Panc1 (cell line): ENCODE results near the gene GANAB. TPM values are rescaled to one million over a fixed set of nuclear protein-coding genes. Genes with fewer than 3 reads are reported as not detected.
"Not testable (repeated sequence)": the region's sequence is repeated elsewhere in the genome, so short reads cannot be mapped to it uniquely, and the experiment has no call there.

Experiments
- ATAC-seq: fragments of 200-7000 bp; cut with Tn5 transposase; 2 replicates; pipeline ENCODE4 v1.9.1; 2020; ENCODE audit warnings: mild to moderate bottlenecking, moderate library complexity
- BruUV-seq: library from RNA; stranded (reverse); fragments of 400-500 nt; replicated peaks from 2 replicates; lab custom pipeline; 2021; lab: Mats Ljungman, UMichigan
- CTCF ChIA-PET: fragments of 300-600 bp; sonication (Branson Sonifier 250); formaldehyde crosslinking; loops from one replicate; lab custom pipeline; 2022; ENCODE audit warnings: antibody characterized with exemption; lab: Charles Lee
- POLR2A ChIA-PET: fragments of 300-600 bp; sonication (Branson Sonifier 250); formaldehyde crosslinking; loops from one replicate; lab custom pipeline; 2022; ENCODE audit warnings: antibody characterized with exemption; lab: Charles Lee
- DNase-seq: peaks from one replicate; pipeline ENCODE4 v3.0.0-alpha.2; 2010; ENCODE audit warnings: low read depth, low spot score
- H3K27ac ChIP-seq: 2 replicates; pipeline ENCODE4 v1.5.1; 2011; ENCODE audit warnings: mild to moderate bottlenecking, low read length, inconsistent platforms
- H3K27me3 ChIP-seq: fragments of 200-500 bp; sonication (Bioruptor generic); 2 replicates; pipeline ENCODE4 v1.6.0; 2014; ENCODE audit warnings: low read length, inconsistent platforms; ENCODE audit not compliant: control insufficient read depth, insufficient read depth
- H3K36me3 ChIP-seq: fragments of 200-500 bp; sonication (Bioruptor generic); 2 replicates; pipeline ENCODE4 v1.5.1; 2014; ENCODE audit warnings: inconsistent platforms, mild to moderate bottlenecking, low read length, moderate library complexity; ENCODE audit not compliant: control insufficient read depth, insufficient read depth
- H3K4me1 ChIP-seq: 2 replicates; pipeline ENCODE4 v1.5.1; 2011; ENCODE audit warnings: inconsistent platforms, mild to moderate bottlenecking, low read length, moderate library complexity; ENCODE audit not compliant: control insufficient read depth, insufficient read depth
- H3K4me3 ChIP-seq, 2 experiments: 2 replicates each; pipeline ENCODE4 v1.5.1; 2011 to 2012; ENCODE audit warnings: low read depth in 2 of 2, low read length in 2 of 2, mild to moderate bottlenecking in 2 of 2, inconsistent platforms in 1 of 2, moderate library complexity in 1 of 2
- H3K9me3 ChIP-seq: fragments of 200-500 bp; sonication (Bioruptor generic); 2 replicates; pipeline ENCODE4 v1.5.1; 2014; ENCODE audit warnings: low read depth, mild to moderate bottlenecking, inconsistent platforms, low read length, moderate library complexity; ENCODE audit not compliant: control insufficient read depth, insufficient read depth
- CTCF ChIP-seq: fragments of 450-650 bp; IDR thresholded peaks from 2 replicates; pipeline ENCODE4 v1.5.1; 2017; ENCODE audit warnings: mild to moderate bottlenecking
- POLR2AphosphoS5 ChIP-seq: IDR thresholded peaks from 2 replicates; pipeline ENCODE4 v1.6.1; 2012; ENCODE audit warnings: mild to moderate bottlenecking, low read depth, low read length, moderate library complexity
- REST ChIP-seq, 2 experiments: IDR thresholded peaks; 2 replicates each; pipeline ENCODE4 v1.6.1; 2011 to 2012; ENCODE audit warnings: low read depth in 2 of 2, control low read depth in 1 of 2, low read length in 1 of 2, mild to moderate bottlenecking in 1 of 2, moderate library complexity in 1 of 2; ENCODE audit not compliant: insufficient read depth in 1 of 2
- TCF7L2 ChIP-seq: IDR thresholded peaks from 2 replicates; pipeline ENCODE4 v1.6.1; 2011; ENCODE audit warnings: mild to moderate bottlenecking, low read depth, low read length, inconsistent platforms
- in situ Hi-C: cut with HindIII; loops from 2 replicates; pipeline ENCODE4 v1.10.0; 2016; ENCODE audit warnings: low sequenced_read_pairs, low pct_unique_long_range_greater_than_20kb
- intact Hi-C: fragments of 100-400 bp; cut with micrococcal nuclease; formaldehyde crosslinking; loops from one replicate; pipeline ENCODE4 v1.10.0; 2022; ENCODE audit not compliant: unreplicated experiment
- total RNA-seq: library from RNA; stranded (reverse); gene quantifications from one replicate; pipeline ENCODE4 v1.2.1, GENCODE V29; 2021; ENCODE audit not compliant: unreplicated experiment

Gene GANAB
- total RNA-seq, 1 experiment from 2014 or later, result 415 TPM

- BruUV-seq, POLR2A ChIA-PET: not testable (repeated sequence)
- CTCF ChIA-PET, result interaction anchor here (0.7 kb wide), 1 partner anchor 16 kb away, joined by 4 read pairs; no protein-coding TSS in a partner anchor
These were observed 47.2 kb upstream of the GANAB start for GRCh38 chr11:62693624-62694023.

GRCh38 chr11:62689421-62690183 is 43.2 kb upstream of the GANAB start, which contains the start of gene LRRN4CL:
LRRN4CL (minus strand) TSS chr11:62689530; CDS start chr11:62688508, 1,022 bp downstream.
- POLR2A ChIA-PET, result no interaction called here
- no peak for DNase-seq
- in situ Hi-C loops, result no loop called here
- TF ChIP-seq POLR2AphosphoS5 (no peak), CTCF (no peak)
- H3K27me3 ChIP-seq, result no peaks in the 10 kb centered on the region
- no peak within 1 kb of the TSS for H3K27ac ChIP-seq
- CTCF ChIA-PET, result no interaction called here
- H3K9me3 ChIP-seq, result no peaks in the 10 kb centered on the region
- H3K36me3 ChIP-seq, result no peaks in the 10 kb centered on the region
- no TSS peak for BruUV-seq
- no peak within 1 kb of the TSS for H3K4me3 ChIP-seq
- no peak; the same call in 1 of the 2 replicates for ATAC-seq
- no peaks in the 10 kb centered on the region for H3K4me1 ChIP-seq
- intact Hi-C loops, result no loop called here

More at GRCh38 chr11:62693624-62694023, 47.2 kb upstream of the GANAB start:
- H3K9me3 ChIP-seq, intact Hi-C loops, ATAC-seq, DNase-seq, H3K27ac ChIP-seq, H3K27me3 ChIP-seq, H3K36me3 ChIP-seq, in situ Hi-C loops, H3K4me1 ChIP-seq, H3K4me3 ChIP-seq: not testable (repeated sequence)

GRCh38 chr11:62688491-62688890 is 42.1 kb upstream of the GANAB start:
- ATAC-seq (no peak), DNase-seq (no peak)
- no peak overlapping the region for H3K27ac ChIP-seq
- no peaks in the 10 kb centered on the region for H3K27me3 ChIP-seq
- in situ Hi-C loops (no loop called here), intact Hi-C loops (no loop called here)
- CTCF ChIA-PET, result no interaction called here
- H3K36me3 ChIP-seq, result no peaks in the 10 kb centered on the region
- H3K4me3 ChIP-seq, result no peak overlapping the region
- H3K9me3 ChIP-seq, result no peaks in the 10 kb centered on the region
- no TSS peak for BruUV-seq
- POLR2A ChIA-PET, result interaction anchor here (0.5 kb wide), 1 partner anchor 208 kb away, joined by 3 read pairs; no protein-coding TSS in a partner anchor
- H3K4me1 ChIP-seq, result no peaks in the 10 kb centered on the region
- TF ChIP-seq TCF7L2 (no peak), POLR2AphosphoS5 (no peak), CTCF (no peak), REST (IDR thresholded peaks at IDR 0.05; ENCODE audit: insufficient read depth in 1 of 2, low read depth in 2 of 2, low read length in 1 of 2) (no peak)
